Measurements from ENCODE around the gene KMT2A. TPM values are rescaled to one million over a fixed set of nuclear protein-coding genes. Genes with fewer than 3 reads are reported as not detected.

The KMT2A gene
- total RNA-seq, 1 donor from 2014 or later = 85.8 TPM

- no peak for DNase-seq (ENCODE audit: low spot score in 2 of 2, unreplicated experiment in 2 of 2)
- Mint-ChIP-seq H3K27me3 (ENCODE audit: low read depth) (no peaks in the 10 kb centered on the region), H3K4me3 (no peak overlapping the region), H3K4me1 (peaks cover 49% of the 10 kb centered on the region), H3K27ac (peak overlapping the region; percentile 4), H3K36me3 (peaks cover 7% of the 10 kb centered on the region), H3K9me3 (no peaks in the 10 kb centered on the region)
- TF ChIP-seq, protein P1, sequence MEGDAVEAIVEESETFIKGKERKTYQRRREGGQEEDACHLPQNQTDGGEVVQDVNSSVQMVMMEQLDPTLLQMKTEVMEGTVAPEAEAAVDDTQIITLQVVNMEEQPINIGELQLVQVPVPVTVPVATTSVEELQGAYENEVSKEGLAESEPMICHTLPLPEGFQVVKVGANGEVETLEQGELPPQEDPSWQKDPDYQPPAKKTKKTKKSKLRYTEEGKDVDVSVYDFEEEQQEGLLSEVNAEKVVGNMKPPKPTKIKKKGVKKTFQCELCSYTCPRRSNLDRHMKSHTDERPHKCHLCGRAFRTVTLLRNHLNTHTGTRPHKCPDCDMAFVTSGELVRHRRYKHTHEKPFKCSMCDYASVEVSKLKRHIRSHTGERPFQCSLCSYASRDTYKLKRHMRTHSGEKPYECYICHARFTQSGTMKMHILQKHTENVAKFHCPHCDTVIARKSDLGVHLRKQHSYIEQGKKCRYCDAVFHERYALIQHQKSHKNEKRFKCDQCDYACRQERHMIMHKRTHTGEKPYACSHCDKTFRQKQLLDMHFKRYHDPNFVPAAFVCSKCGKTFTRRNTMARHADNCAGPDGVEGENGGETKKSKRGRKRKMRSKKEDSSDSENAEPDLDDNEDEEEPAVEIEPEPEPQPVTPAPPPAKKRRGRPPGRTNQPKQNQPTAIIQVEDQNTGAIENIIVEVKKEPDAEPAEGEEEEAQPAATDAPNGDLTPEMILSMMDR (IDR thresholded peaks at IDR 0.05; ENCODE audit: unreplicated experiment) = no peak
These were observed 6.8 kb downstream of the KMT2A start for GRCh38 chr11:118442908-118443589.

- peaks cover 42% of the 10 kb centered on the region for H3K4me1 Mint-ChIP-seq
These were observed 7.4 kb downstream of the KMT2A start for GRCh38 chr11:118443590-118444218.

GRCh38 chr11:118447423-118447822, 11.1 kb downstream of the KMT2A start:
- Mint-ChIP-seq H3K36me3 (peaks cover 7% of the 10 kb centered on the region), H3K4me1 (peaks cover 14% of the 10 kb centered on the region), H3K27me3 (ENCODE audit: low read depth) (no peaks in the 10 kb centered on the region), H3K4me3 (no peak overlapping the region), H3K27ac (no peak overlapping the region), H3K9me3 (no peaks in the 10 kb centered on the region)
- TF ChIP-seq, protein P1 (IDR thresholded peaks at IDR 0.05; ENCODE audit: unreplicated experiment) = no peak
- DNase-seq (ENCODE audit: low spot score in 2 of 2, unreplicated experiment in 2 of 2) = no peak

More at GRCh38 chr11:118443590-118444218, 7.4 kb downstream of the KMT2A start:
- Mint-ChIP-seq H3K4me3 (no peak overlapping the region), H3K27me3 (ENCODE audit: low read depth) (no peaks in the 10 kb centered on the region), H3K36me3 (peaks cover 7% of the 10 kb centered on the region), H3K27ac (peak overlapping the region; percentile 4), H3K9me3 (no peaks in the 10 kb centered on the region)
- TF ChIP-seq, protein P1 (IDR thresholded peaks at IDR 0.05; ENCODE audit: unreplicated experiment) = no peak
- no peak for DNase-seq (ENCODE audit: low spot score in 2 of 2, unreplicated experiment in 2 of 2)

GRCh38 chr11:118448294-118448693, 12.0 kb downstream of the KMT2A start:
- DNase-seq (ENCODE audit: low spot score in 2 of 2, unreplicated experiment in 2 of 2) = no peak
- Mint-ChIP-seq H3K36me3 (peaks cover 10% of the 10 kb centered on the region), H3K9me3 (no peaks in the 10 kb centered on the region), H3K4me3 (no peak overlapping the region), H3K27ac (no peak overlapping the region), H3K27me3 (ENCODE audit: low read depth) (no peaks in the 10 kb centered on the region), H3K4me1 (peaks cover 9% of the 10 kb centered on the region)
- TF ChIP-seq, protein P1 (IDR thresholded peaks at IDR 0.05; ENCODE audit: unreplicated experiment) = no peak

- H3K4me3 Mint-ChIP-seq = no peak overlapping the region
- TF ChIP-seq, protein P1 (IDR thresholded peaks at IDR 0.05; ENCODE audit: unreplicated experiment) = no peak
These were observed 13.1 kb downstream of the KMT2A start for GRCh38 chr11:118449316-118449918.

More at GRCh38 chr11:118449316-118449918, 13.1 kb downstream of the KMT2A start:
- Mint-ChIP-seq H3K4me1 (peaks cover 3% of the 10 kb centered on the region), H3K36me3 (peaks cover 10% of the 10 kb centered on the region), H3K9me3 (no peaks in the 10 kb centered on the region), H3K27me3 (ENCODE audit: low read depth) (no peaks in the 10 kb centered on the region), H3K27ac (no peak overlapping the region)
- DNase-seq (ENCODE audit: low spot score in 2 of 2, unreplicated experiment in 2 of 2) = no peak
